ENCODE data around the gene TRANK1.
A peak's percentile ranks its signal among the peaks of the same experiment; 100 is the strongest.
"Not testable (repeated sequence)": the region's sequence is repeated elsewhere in the genome, so short reads cannot be mapped to it uniquely, and the experiment has no call there.

Gene TRANK1

GRCh38 chr3:36894914-36895313 is 49.9 kb downstream of the TRANK1 start:
- Histone ChIP-seq H4K20me1 (no peaks in the 10 kb centered on the region), H3K4me2 (peak overlapping the region; percentile 67 to 93 (median 86)), H3K4me3 (peak overlapping the region in 2 of 10 experiments; percentile 7 to 42; a peak in 2 of 20 replicates), H3K27me3 (no peaks in the 10 kb centered on the region), H3K27ac (peak overlapping the region; percentile 40 to 99 (median 80); a peak in 21 of 22 replicates), H3K36me3 (peaks cover 38 to 73% (median 52%) of the 10 kb centered on the region in 11 experiments), H3K9me3 (replicated peaks in 1 of 11) (peaks cover 0 to 10% (median 4%) of the 10 kb centered on the region in 11 experiments; a peak in 6 of 22 replicates), H3K9ac (peak overlapping the region in 10 of 11 experiments; percentile 44 to 77 (median 60); a peak in 18 of 22 replicates), H3K4me1 (peaks cover 72 to 77% (median 75%) of the 10 kb centered on the region in 10 experiments)
- no peak for TF ChIP-seq Cebpa-rat (IDR thresholded peaks at IDR 0.05)

- H3K4me2 ChIP-seq = peak overlapping the region; percentile 67 to 93 (median 86)
- no peak for TF ChIP-seq Cebpa-rat (IDR thresholded peaks at IDR 0.05)
- H3K4me1 ChIP-seq = peaks cover 74 to 87% (median 85%) of the 10 kb centered on the region in 10 experiments
- peaks cover 0 to 10% (median 4%) of the 10 kb centered on the region in 11 experiments; a peak in 6 of 22 replicates for H3K9me3 ChIP-seq (replicated peaks in 1 of 11)
- H3K4me3 ChIP-seq = peak overlapping the region in 1 of 10 experiments; percentile 7; a peak in 3 of 20 replicates
- H3K9ac ChIP-seq = peak overlapping the region in 10 of 11 experiments; percentile 4 to 77 (median 62); a peak in 16 of 22 replicates
- no peaks in the 10 kb centered on the region for H4K20me1 ChIP-seq
- H3K27me3 ChIP-seq = no peaks in the 10 kb centered on the region
- peak overlapping the region; percentile 28 to 99 (median 80); a peak in 21 of 22 replicates for H3K27ac ChIP-seq
- H3K36me3 ChIP-seq = peaks cover 38 to 73% (median 51%) of the 10 kb centered on the region in 11 experiments
These were observed 51.0 kb downstream of the TRANK1 start for GRCh38 chr3:36893826-36894225.

- Histone ChIP-seq H3K9me3 (replicated peaks in 1 of 11) (peaks cover 0 to 10% (median 4%) of the 10 kb centered on the region in 11 experiments; a peak in 6 of 22 replicates), H3K27ac (peak overlapping the region; percentile 28 to 99 (median 80); a peak in 21 of 22 replicates), H3K27me3 (no peaks in the 10 kb centered on the region), H3K4me2 (peak overlapping the region; percentile 67 to 93 (median 86)), H4K20me1 (no peaks in the 10 kb centered on the region), H3K4me1 (peaks cover 74 to 93% (median 90%) of the 10 kb centered on the region in 10 experiments), H3K36me3 (peaks cover 38 to 73% (median 49%) of the 10 kb centered on the region in 11 experiments), H3K9ac (peak overlapping the region in 10 of 11 experiments; percentile 40 to 77 (median 62); a peak in 17 of 22 replicates), H3K4me3 (no peak overlapping the region; a peak in 2 of 20 replicates)
- 0 out of 22 replicates have a peak, but pooled peaks of 1 of the 11 experiments have one; percentile 27 for TF ChIP-seq Cebpa-rat (IDR thresholded peaks at IDR 0.05)
These were observed 51.7 kb downstream of the TRANK1 start for GRCh38 chr3:36893137-36893557.

GRCh38 chr3:36892457-36893136 is 52.3 kb downstream of the TRANK1 start:
- Histone ChIP-seq H3K27me3 (no peaks in the 10 kb centered on the region), H3K4me3 (peak overlapping the region in 3 of 10 experiments; percentile 28 to 35 (median 28); a peak in 5 of 20 replicates), H3K4me1 (peaks cover 74 to 95% (median 90%) of the 10 kb centered on the region in 10 experiments), H3K9ac (peak overlapping the region in 10 of 11 experiments; percentile 40 to 77 (median 62); a peak in 16 of 22 replicates), H3K4me2 (peak overlapping the region; percentile 67 to 93 (median 86)), H3K27ac (peak overlapping the region; percentile 42 to 99 (median 80); a peak in 21 of 22 replicates), H3K36me3 (peaks cover 38 to 73% (median 49%) of the 10 kb centered on the region in 11 experiments), H3K9me3 (replicated peaks in 1 of 11) (peaks cover 0 to 12% (median 0%) of the 10 kb centered on the region in 11 experiments; a peak in 8 of 22 replicates), H4K20me1 (no peaks in the 10 kb centered on the region)
- no peak for TF ChIP-seq Cebpa-rat (IDR thresholded peaks at IDR 0.05)

- peak overlapping the region in 10 of 11 experiments; percentile 70 to 99 (median 80); a peak in 20 of 22 replicates for H3K27ac ChIP-seq
- H3K4me2 ChIP-seq = peak overlapping the region; percentile 67 to 93 (median 86)
- peak overlapping the region in 9 of 11 experiments; percentile 49 to 77 (median 68); a peak in 16 of 22 replicates for H3K9ac ChIP-seq
- H3K27me3 ChIP-seq = no peaks in the 10 kb centered on the region
- no peaks in the 10 kb centered on the region for H4K20me1 ChIP-seq
- H3K36me3 ChIP-seq = peaks cover 38 to 73% (median 49%) of the 10 kb centered on the region in 11 experiments
- TF ChIP-seq Cebpa-rat (IDR thresholded peaks at IDR 0.05) = no peak
- peaks cover 0 to 13% (median 3%) of the 10 kb centered on the region in 11 experiments; a peak in 10 of 22 replicates for H3K9me3 ChIP-seq (replicated peaks in 1 of 11)
- peak overlapping the region in 5 of 10 experiments; percentile 18 to 45 (median 35); a peak in 8 of 20 replicates for H3K4me3 ChIP-seq
- H3K4me1 ChIP-seq = peaks cover 67 to 92% (median 85%) of the 10 kb centered on the region in 10 experiments
These were observed 53.1 kb downstream of the TRANK1 start for GRCh38 chr3:36891701-36892160.

- peak overlapping the region in 9 of 11 experiments; percentile 49 to 77 (median 68); a peak in 17 of 22 replicates for H3K9ac ChIP-seq
- peaks cover 61 to 89% (median 80%) of the 10 kb centered on the region in 10 experiments for H3K4me1 ChIP-seq
- not testable (repeated sequence) for H4K20me1 ChIP-seq; H3K27me3 ChIP-seq; H3K9me3 ChIP-seq (replicated peaks in 1 of 11)
- peak overlapping the region in 6 of 10 experiments; percentile 5 to 47 (median 36); a peak in 9 of 20 replicates for H3K4me3 ChIP-seq
- peak overlapping the region in 10 of 11 experiments; percentile 70 to 99 (median 80); a peak in 20 of 22 replicates for H3K27ac ChIP-seq
- peak overlapping the region; percentile 67 to 93 (median 86) for H3K4me2 ChIP-seq
- peaks cover 43 to 73% (median 50%) of the 10 kb centered on the region in 11 experiments for H3K36me3 ChIP-seq
These were observed 53.8 kb downstream of the TRANK1 start for GRCh38 chr3:36891097-36891496.

GRCh38 chr3:36890261-36890660 is 54.6 kb downstream of the TRANK1 start:
- H3K9ac ChIP-seq = peak overlapping the region in 6 of 11 experiments; percentile 57 to 77 (median 72); a peak in 10 of 22 replicates
- peaks cover 52 to 81% (median 72%) of the 10 kb centered on the region in 10 experiments for H3K4me1 ChIP-seq
- H3K36me3 ChIP-seq = peaks cover 45 to 73% (median 58%) of the 10 kb centered on the region in 11 experiments
- no peaks in the 10 kb centered on the region for H3K27me3 ChIP-seq
- H4K20me1 ChIP-seq = no peaks in the 10 kb centered on the region
- TF ChIP-seq Cebpa-rat (IDR thresholded peaks at IDR 0.05) = no peak
- H3K9me3 ChIP-seq (replicated peaks in 1 of 11) = peaks cover 0 to 14% (median 4%) of the 10 kb centered on the region in 11 experiments; a peak in 8 of 22 replicates
- peak overlapping the region in 8 of 11 experiments; percentile 74 to 99 (median 82); a peak in 15 of 22 replicates for H3K27ac ChIP-seq
- peak overlapping the region; percentile 2 to 93 (median 86); a peak in 21 of 22 replicates for H3K4me2 ChIP-seq
- peak overlapping the region in 2 of 10 experiments; percentile 9 to 47; a peak in 3 of 20 replicates for H3K4me3 ChIP-seq

- Histone ChIP-seq H3K4me3 (no peak overlapping the region), H3K36me3 (peaks cover 32 to 51% (median 42%) of the 10 kb centered on the region in 11 experiments; a peak in 21 of 22 replicates), H3K27me3 (no peaks in the 10 kb centered on the region), H3K9ac (no peak overlapping the region), H4K20me1 (no peaks in the 10 kb centered on the region), H3K4me1 (peaks cover 6 to 19% (median 11%) of the 10 kb centered on the region in 10 experiments), H3K9me3 (replicated peaks in 1 of 11) (peaks cover 0 to 10% (median 5%) of the 10 kb centered on the region in 11 experiments; a peak in 6 of 22 replicates), H3K4me2 (no peak overlapping the region), H3K27ac (no peak overlapping the region)
- no peak for TF ChIP-seq Cebpa-rat (IDR thresholded peaks at IDR 0.05)
These were observed 63.1 kb downstream of the TRANK1 start for GRCh38 chr3:36881735-36882134.

- not testable (repeated sequence) for H3K27me3 ChIP-seq; H3K27ac ChIP-seq; H3K4me2 ChIP-seq; H3K9ac ChIP-seq; H3K9me3 ChIP-seq (replicated peaks in 1 of 11); H4K20me1 ChIP-seq; H3K4me3 ChIP-seq
- Histone ChIP-seq H3K4me1 (peaks cover 16 to 34% (median 25%) of the 10 kb centered on the region in 10 experiments), H3K36me3 (peaks cover 18 to 33% (median 26%) of the 10 kb centered on the region in 11 experiments; a peak in 19 of 22 replicates)
These were observed 65.0 kb downstream of the TRANK1 start for GRCh38 chr3:36879842-36880241.
